ENCODE data around the gene GBP7. TPM values are rescaled to one million over a fixed set of nuclear protein-coding genes. Genes with fewer than 3 reads are reported as not detected.

The GBP7 gene
- total and polyA plus RNA-seq, 10 of the 15 experiments (the other 5 are each of a cell fraction or from before 2014, with no cell fraction given): not detected

DNA sequence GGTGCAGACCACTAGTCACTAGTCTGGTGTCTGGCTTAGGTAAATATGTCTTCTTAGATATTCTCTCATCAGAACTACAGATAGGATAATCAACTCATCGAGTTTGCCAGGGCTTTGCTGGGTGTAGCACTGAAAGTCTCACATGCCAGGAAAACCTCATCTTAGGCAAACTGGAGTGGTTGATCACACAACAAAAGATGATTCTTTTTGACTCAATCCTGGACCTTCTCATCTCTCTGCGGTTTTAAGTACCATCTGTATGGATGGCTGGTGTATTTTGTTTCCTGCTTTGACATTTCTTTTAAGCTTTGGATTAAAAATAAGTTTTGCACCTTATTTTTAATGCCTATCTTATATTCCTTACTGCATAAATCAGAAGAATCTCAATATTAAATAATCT is 61.1 kb downstream of the GBP7 start:
- TF ChIP-seq PRDM15 (CRISPR knock-in tag; IDR thresholded peaks at IDR 0.05) (no peak), NR2C1 (IDR thresholded peaks at IDR 0.05) (no peak), EGR1 (IDR thresholded peaks at IDR 0.05; ENCODE audit: borderline replicate concordance in 1 of 2, low read depth in 2 of 2, low read length in 2 of 2) (no peak), POLR2AphosphoS5 (IDR thresholded peaks at IDR 0.05; ENCODE audit: low read length) (no peak), NBN (IDR thresholded peaks at IDR 0.05) (no peak), KLF5 (IDR thresholded peaks at IDR 0.05; ENCODE audit: partially characterized antibody) (no peak), NR2F1 (conservative IDR thresholded peaks at IDR 0.05) (no peak), TARDBP (IDR thresholded peaks at IDR 0.05; ENCODE audit: borderline replicate concordance) (no peak), CREB1 (IDR thresholded peaks at IDR 0.05; ENCODE audit: low read depth) (no peak), CBX3 (IDR thresholded peaks at IDR 0.05; ENCODE audit: borderline replicate concordance, low read depth) (no peak), SUPT20H (IDR thresholded peaks at IDR 0.05; ENCODE audit: borderline replicate concordance, control insufficient read depth, low read depth, low read length) (no peak), ZBED1 (IDR thresholded peaks at IDR 0.05; ENCODE audit: borderline replicate concordance) (no peak), MTA2 (IDR thresholded peaks at IDR 0.05; ENCODE audit: low read depth) (no peak)
- TF ChIP-seq, protein P1, sequence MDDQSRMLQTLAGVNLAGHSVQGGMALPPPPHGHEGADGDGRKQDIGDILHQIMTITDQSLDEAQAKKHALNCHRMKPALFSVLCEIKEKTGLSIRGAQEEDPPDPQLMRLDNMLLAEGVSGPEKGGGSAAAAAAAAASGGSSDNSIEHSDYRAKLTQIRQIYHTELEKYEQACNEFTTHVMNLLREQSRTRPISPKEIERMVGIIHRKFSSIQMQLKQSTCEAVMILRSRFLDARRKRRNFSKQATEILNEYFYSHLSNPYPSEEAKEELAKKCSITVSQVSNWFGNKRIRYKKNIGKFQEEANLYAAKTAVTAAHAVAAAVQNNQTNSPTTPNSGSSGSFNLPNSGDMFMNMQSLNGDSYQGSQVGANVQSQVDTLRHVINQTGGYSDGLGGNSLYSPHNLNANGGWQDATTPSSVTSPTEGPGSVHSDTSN (IDR thresholded peaks at IDR 0.05; ENCODE audit: insufficient replicate concordance, low read depth, low read length): no peak
- TF ChIP-seq, protein P2, sequence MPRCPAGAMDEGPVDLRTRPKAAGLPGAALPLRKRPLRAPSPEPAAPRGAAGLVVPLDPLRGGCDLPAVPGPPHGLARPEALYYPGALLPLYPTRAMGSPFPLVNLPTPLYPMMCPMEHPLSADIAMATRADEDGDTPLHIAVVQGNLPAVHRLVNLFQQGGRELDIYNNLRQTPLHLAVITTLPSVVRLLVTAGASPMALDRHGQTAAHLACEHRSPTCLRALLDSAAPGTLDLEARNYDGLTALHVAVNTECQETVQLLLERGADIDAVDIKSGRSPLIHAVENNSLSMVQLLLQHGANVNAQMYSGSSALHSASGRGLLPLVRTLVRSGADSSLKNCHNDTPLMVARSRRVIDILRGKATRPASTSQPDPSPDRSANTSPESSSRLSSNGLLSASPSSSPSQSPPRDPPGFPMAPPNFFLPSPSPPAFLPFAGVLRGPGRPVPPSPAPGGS (IDR thresholded peaks at IDR 0.05; ENCODE audit: borderline replicate concordance, insufficient read depth, low read depth, low read length, poor library complexity, severe bottlenecking): no peak
- TF ChIP-seq, protein P3, sequence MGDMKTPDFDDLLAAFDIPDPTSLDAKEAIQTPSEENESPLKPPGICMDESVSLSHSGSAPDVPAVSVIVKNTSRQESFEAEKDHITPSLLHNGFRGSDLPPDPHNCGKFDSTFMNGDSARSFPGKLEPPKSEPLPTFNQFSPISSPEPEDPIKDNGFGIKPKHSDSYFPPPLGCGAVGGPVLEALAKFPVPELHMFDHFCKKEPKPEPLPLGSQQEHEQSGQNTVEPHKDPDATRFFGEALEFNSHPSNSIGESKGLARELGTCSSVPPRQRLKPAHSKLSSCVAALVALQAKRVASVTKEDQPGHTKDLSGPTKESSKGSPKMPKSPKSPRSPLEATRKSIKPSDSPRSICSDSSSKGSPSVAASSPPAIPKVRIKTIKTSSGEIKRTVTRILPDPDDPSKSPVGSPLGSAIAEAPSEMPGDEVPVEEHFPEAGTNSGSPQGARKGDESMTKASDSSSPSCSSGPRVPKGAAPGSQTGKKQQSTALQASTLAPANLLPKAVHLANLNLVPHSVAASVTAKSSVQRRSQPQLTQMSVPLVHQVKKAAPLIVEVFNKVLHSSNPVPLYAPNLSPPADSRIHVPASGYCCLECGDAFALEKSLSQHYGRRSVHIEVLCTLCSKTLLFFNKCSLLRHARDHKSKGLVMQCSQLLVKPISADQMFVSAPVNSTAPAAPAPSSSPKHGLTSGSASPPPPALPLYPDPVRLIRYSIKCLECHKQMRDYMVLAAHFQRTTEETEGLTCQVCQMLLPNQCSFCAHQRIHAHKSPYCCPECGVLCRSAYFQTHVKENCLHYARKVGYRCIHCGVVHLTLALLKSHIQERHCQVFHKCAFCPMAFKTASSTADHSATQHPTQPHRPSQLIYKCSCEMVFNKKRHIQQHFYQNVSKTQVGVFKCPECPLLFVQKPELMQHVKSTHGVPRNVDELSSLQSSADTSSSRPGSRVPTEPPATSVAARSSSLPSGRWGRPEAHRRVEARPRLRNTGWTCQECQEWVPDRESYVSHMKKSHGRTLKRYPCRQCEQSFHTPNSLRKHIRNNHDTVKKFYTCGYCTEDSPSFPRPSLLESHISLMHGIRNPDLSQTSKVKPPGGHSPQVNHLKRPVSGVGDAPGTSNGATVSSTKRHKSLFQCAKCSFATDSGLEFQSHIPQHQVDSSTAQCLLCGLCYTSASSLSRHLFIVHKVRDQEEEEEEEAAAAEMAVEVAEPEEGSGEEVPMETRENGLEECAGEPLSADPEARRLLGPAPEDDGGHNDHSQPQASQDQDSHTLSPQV (IDR thresholded peaks at IDR 0.05): no peak
- ChIA-PET CTCF (no interaction called here), POLR2A (no interaction called here), RAD21 (ENCODE audit: unreplicated experiment) (no interaction called here), SMC1A (ENCODE audit: uncharacterized antibody, unreplicated experiment) (no interaction called here)
- intact Hi-C loops (cut with micrococcal nuclease; ENCODE audit: unreplicated experiment) (no loop called here), in situ Hi-C loops (cut with MboI) (no loop called here)
- ATAC-seq: no peak
- no peaks in the 10 kb centered on the region for H3K79me2 ChIP-seq (ENCODE audit: control insufficient read depth, insufficient read depth, low read length)
- H4K20me1 ChIP-seq (ENCODE audit: control insufficient read depth, insufficient read depth): no peaks in the 10 kb centered on the region
- no peaks in the 10 kb centered on the region for H3K27me3 ChIP-seq (replicated peaks in 1 of 2; ENCODE audit: control insufficient read depth in 2 of 2, insufficient read depth in 2 of 2, low read length in 1 of 2)
- 18% methylated on average over 2 of the region's 2 CpGs for WGBS (ENCODE audit: insufficient coverage, insufficient replicate concordance, low lambda C conversion rate, missing lambda C conversion rate)
- H3K9ac ChIP-seq (ENCODE audit: control insufficient read depth, insufficient read depth, low read length): no peak overlapping the region
- DNase-seq (ENCODE audit: low read depth, low spot score): no peak
- no peak overlapping the region for H2AFZ ChIP-seq (ENCODE audit: control insufficient read depth, low read depth, low read length)
- no peaks in the 10 kb centered on the region for H3K4me1 ChIP-seq (ENCODE audit: control insufficient read depth, insufficient read depth, low read length)
- BruUV-seq (replicated peaks): no TSS peak
- no peaks in the 10 kb centered on the region; a peak in 1 of 4 replicates for H3K36me3 ChIP-seq (ENCODE audit: control insufficient read depth in 2 of 2, insufficient read depth in 2 of 2, low read length in 1 of 2)
- H3K4me2 ChIP-seq (ENCODE audit: control insufficient read depth, insufficient read depth): no peak overlapping the region
- no peak overlapping the region for H3K27ac ChIP-seq (ENCODE audit: control insufficient read depth, insufficient read depth)
- FAIRE-seq: no peak
- H3K9me3 ChIP-seq (replicated peaks; ENCODE audit: control insufficient read depth, insufficient read depth, low read length): no peaks in the 10 kb centered on the region
- H3K4me3 ChIP-seq: no peak overlapping the region

All from GM12878 (cell line).